Ishikawa (cell line): ENCODE data around the gene SETBP1.

Experiments used
- CEBPB ChIP-seq: IDR thresholded peaks from 2 replicates; pipeline ENCODE4 v1.6.1; 2012
- CREB1 ChIP-seq: IDR thresholded peaks from 2 replicates; pipeline ENCODE4 v1.6.1; 2012; ENCODE audit warnings: low read depth
- EP300 ChIP-seq: IDR thresholded peaks from 2 replicates; pipeline ENCODE4 v1.6.1; 2012; ENCODE audit warnings: borderline replicate concordance
- FOXM1 ChIP-seq: IDR thresholded peaks from 2 replicates; pipeline ENCODE4 v1.6.1; 2012; ENCODE audit warnings: low read depth, borderline replicate concordance
- MAX ChIP-seq: IDR thresholded peaks from 2 replicates; pipeline ENCODE4 v1.6.1; 2012
- NFIC ChIP-seq: IDR thresholded peaks from 2 replicates; pipeline ENCODE4 v1.6.1; 2012
- REST ChIP-seq: IDR thresholded peaks from 2 replicates; pipeline ENCODE4 v1.6.1; 2012; ENCODE audit warnings: low read depth, mild to moderate bottlenecking
- TAF1 ChIP-seq: IDR thresholded peaks from 2 replicates; pipeline ENCODE4 v1.6.1; 2012; ENCODE audit warnings: low read depth, mild to moderate bottlenecking
- TCF12 ChIP-seq: IDR thresholded peaks from 2 replicates; pipeline ENCODE4 v1.6.1; 2012; ENCODE audit warnings: low read depth
- TEAD4 ChIP-seq: IDR thresholded peaks from 2 replicates; pipeline ENCODE4 v1.6.1; 2012
- YY1 ChIP-seq: IDR thresholded peaks from 2 replicates; pipeline ENCODE4 v1.6.1; 2012; ENCODE audit warnings: low read depth
- ZBTB7A ChIP-seq: IDR thresholded peaks from 2 replicates; pipeline ENCODE4 v1.6.1; 2012; ENCODE audit warnings: low read depth

- TF ChIP-seq FOXM1 (no peak; the same call in 1 of the 2 replicates), EP300 (peak; percentile 58; the same call in 1 of the 2 replicates), NFIC (peak; percentile 73), CEBPB (peak; percentile 59; the same call in 1 of the 2 replicates), CREB1 (no peak), MAX (no peak), TAF1 (no peak), REST (no peak), TCF12 (peak; percentile 64), YY1 (peak; percentile 44; the same call in 1 of the 2 replicates), ZBTB7A (no peak), TEAD4 (peak; percentile 37; the same call in 1 of the 2 replicates)
Observed at GRCh38 chr18:44761812-44762211, 81.1 kb downstream of the SETBP1 start.
